SK-N-SH (cell line): ENCODE measurements around the gene SSBP2. TPM values are rescaled to one million over a fixed set of nuclear protein-coding genes. Genes with fewer than 3 reads are reported as not detected.

Experiments
- CTCF ChIA-PET: fragments of 300-600, 350-600 bp; formaldehyde crosslinking; extraction: SDS; loops from one replicate; lab custom pipeline; 2021; lab: Yijun Ruan, JAX
- POLR2A ChIA-PET: fragments of 350-600 bp; sonication (Branson Sonifier 250); formaldehyde crosslinking; extraction: SDS; loops from one replicate; lab custom pipeline; 2020; ENCODE audit warnings: antibody characterized with exemption, inconsistent platforms; lab: Yijun Ruan, JAX
- DNase-seq: peaks from one replicate; pipeline ENCODE4 v3.0.0; 2012
- H2AFZ ChIP-seq: fragments of 200-600 bp; sonication (generic); 2 replicates; pipeline ENCODE4 v1.8.1; 2016; ENCODE audit warnings: antibody characterized with exemption, mild to moderate bottlenecking, low read depth
- H3F3A ChIP-seq: fragments of 200-600 bp; sonication (generic); replicated peaks from 2 replicates; pipeline ENCODE3; 2016; ENCODE audit warnings: antibody characterized with exemption, mild to moderate bottlenecking; ENCODE audit not compliant: insufficient read depth
- H3K27ac ChIP-seq, 2 experiments: fragments of 200-500 bp in 1 of 2; fragments of 200-600 bp in 1 of 2; sonication (Bioruptor generic) in 1 of 2; sonication (generic), shearing (Covaris generic) in 1 of 2; 2 replicates each; pipeline versions ENCODE4 v1.5.1 to v1.6.1; 2014 to 2016; ENCODE audit warnings: low read depth in 2 of 2, inconsistent platforms in 1 of 2, low read length in 1 of 2, mild to moderate bottlenecking in 1 of 2, mixed read lengths in 1 of 2
- H3K27me3 ChIP-seq: fragments of 200-600 bp; sonication (generic), shearing (Covaris generic); 2 replicates; pipeline ENCODE4 v1.6.1; 2016; ENCODE audit warnings: mixed run types; ENCODE audit not compliant: insufficient read depth
- H3K36me3 ChIP-seq, 2 experiments: fragments of 200-500 bp in 1 of 2; fragments of 200-600 bp in 1 of 2; sonication (Bioruptor generic) in 1 of 2; sonication (generic) in 1 of 2; replicated peaks in 1 of 2; 2 replicates each; pipeline versions ENCODE3 to v1.5.1; 2014 to 2016; ENCODE audit warnings: low read length in 1 of 2, mild to moderate bottlenecking in 1 of 2; ENCODE audit not compliant: insufficient read depth in 2 of 2, control insufficient read depth in 1 of 2
- H3K4me1 ChIP-seq, 2 experiments: fragments of 200-500 bp in 1 of 2; fragments of 200-600 bp in 1 of 2; sonication (Bioruptor generic) in 1 of 2; sonication (generic), shearing (Covaris generic) in 1 of 2; 2 replicates each; pipeline versions ENCODE4 v1.5.1 to v1.6.1; 2014 to 2016; ENCODE audit warnings: low read depth in 1 of 2, low read length in 1 of 2, mixed run types in 1 of 2; ENCODE audit not compliant: insufficient read depth in 2 of 2, control insufficient read depth in 1 of 2
- H3K4me2 ChIP-seq: fragments of 200-600 bp; sonication (generic), shearing (Covaris generic); 2 replicates; pipeline ENCODE4 v1.6.1; 2017; ENCODE audit warnings: mixed run types
- H3K4me3 ChIP-seq, 2 experiments: fragments of 200-500 bp in 1 of 2; fragments of 200-600 bp in 1 of 2; sonication (Bioruptor generic) in 1 of 2; sonication (generic), shearing (Covaris generic) in 1 of 2; 2 replicates each; pipeline versions ENCODE4 v1.5.1 to v1.8.1; 2014 to 2016; ENCODE audit warnings: low read depth in 2 of 2, inconsistent platforms in 1 of 2, low read length in 1 of 2, mild to moderate bottlenecking in 1 of 2, mixed read lengths in 1 of 2, moderate library complexity in 1 of 2
- H3K79me2 ChIP-seq: fragments of 200-600 bp; sonication (generic); 2 replicates; pipeline ENCODE4 v1.8.1; 2017; ENCODE audit warnings: mild to moderate bottlenecking; ENCODE audit not compliant: insufficient read depth
- H3K9ac ChIP-seq: fragments of 200-600 bp; sonication (generic); 2 replicates; pipeline ENCODE4 v1.6.1; 2017; ENCODE audit warnings: mixed run types
- H3K9me2 ChIP-seq: fragments of 200-600 bp; sonication (generic); 2 replicates; pipeline ENCODE4 v1.6.1; 2017; ENCODE audit warnings: mixed run types
- H3K9me3 ChIP-seq: fragments of 200-600 bp; sonication (generic); 2 replicates; pipeline ENCODE4 v1.6.1; 2017; ENCODE audit warnings: mixed run types, mild to moderate bottlenecking, moderate library complexity
- H4K20me1 ChIP-seq: fragments of 200-600 bp; sonication (generic); 2 replicates; pipeline ENCODE4 v1.6.1; 2017; ENCODE audit warnings: mild to moderate bottlenecking, mixed run types; ENCODE audit not compliant: insufficient read depth
- EP300 ChIP-seq, 2 experiments: IDR thresholded peaks; 2 replicates each; pipeline versions ENCODE4 v1.4.0 to v1.6.1; 2012; ENCODE audit warnings: borderline replicate concordance in 1 of 2, low read depth in 1 of 2, low read length in 1 of 2
- GATA2 ChIP-seq: sonication (generic); formaldehyde crosslinking; IDR thresholded peaks from 2 replicates; pipeline ENCODE4 v1.5.0; 2020; ENCODE audit warnings: mild to moderate bottlenecking, missing genetic modification reagents
- IRF3 ChIP-seq: fragments of 150-350 bp; IDR thresholded peaks from 2 replicates; pipeline ENCODE4 v1.6.1; 2016; ENCODE audit warnings: mild to moderate bottlenecking, low read depth, low read length
- JUND ChIP-seq: IDR thresholded peaks from 2 replicates; pipeline ENCODE4 v1.4.0; 2012
- MXI1 ChIP-seq: IDR thresholded peaks from 2 replicates; pipeline ENCODE4 v1.6.1; 2012; ENCODE audit warnings: mild to moderate bottlenecking, low read depth, low read length, improper control_type of control experiment
- NFIC ChIP-seq: IDR thresholded peaks from 2 replicates; pipeline ENCODE4 v1.4.0; 2012; ENCODE audit warnings: borderline replicate concordance
- RAD21 ChIP-seq: IDR thresholded peaks from 2 replicates; pipeline ENCODE4 v1.6.1; 2012; ENCODE audit warnings: mild to moderate bottlenecking, low read length
- RFX5 ChIP-seq: IDR thresholded peaks from 2 replicates; pipeline ENCODE4 v1.6.1; 2012; ENCODE audit warnings: mild to moderate bottlenecking, improper control_type of control experiment, low read length
- RXRA ChIP-seq: IDR thresholded peaks from 2 replicates; pipeline ENCODE4 v1.4.0; 2012; ENCODE audit warnings: low read depth, mild to moderate bottlenecking, borderline replicate concordance
- TCF12 ChIP-seq: IDR thresholded peaks from 2 replicates; pipeline ENCODE4 v1.4.0; 2012
- USF1 ChIP-seq: IDR thresholded peaks from 2 replicates; pipeline ENCODE4 v1.4.0; 2012; ENCODE audit warnings: low read depth, borderline replicate concordance
- YY1 ChIP-seq: IDR thresholded peaks from 2 replicates; pipeline ENCODE4 v1.4.0; 2012; ENCODE audit warnings: low read depth, mild to moderate bottlenecking
- WGBS: methylation state at CpG from one replicate; pipeline ENCODE4 v1.1.6; 2017; ENCODE audit warnings: low lambda C conversion rate; 5-methylcytosine and 5-hydroxymethylcytosine counted together
- polyA plus RNA-seq, 3 experiments: library from polyadenylated mRNA; depleted of rRNA; stranded (reverse); fragments of >200 nt; gene quantifications; 2 replicates each; pipeline ENCODE4 v1.2.3, GENCODE V29; 2012
- TF ChIP-seq, protein P1 (sequence below): fragments of 200-600 bp; sonication (generic); IDR thresholded peaks from 2 replicates; pipeline ENCODE4 v1.6.1; 2017; ENCODE audit warnings: antibody characterized with exemption, mild to moderate bottlenecking, moderate library complexity

SSBP2 gene
- polyA plus RNA-seq, 1 of the 3 experiments (the other 2 are of a cell fraction): 35.3 TPM

GRCh38 chr5:81786496-81786895, 35.6 kb upstream of the SSBP2 start:
- ChIA-PET POLR2A (no interaction called here), CTCF (interaction anchor here (0.6 kb wide), 1 partner anchor 537 kb away, joined by 4 read pairs; no protein-coding TSS in a partner anchor)
- TF ChIP-seq TCF12 (no peak), RFX5 (no peak), RAD21 (no peak), RXRA (no peak), EP300 (IDR thresholded peaks at IDR 0.05; ENCODE audit: borderline replicate concordance in 1 of 2, low read depth in 1 of 2, low read length in 1 of 2) (no peak), MXI1 (no peak)
- TF ChIP-seq, protein P1, sequence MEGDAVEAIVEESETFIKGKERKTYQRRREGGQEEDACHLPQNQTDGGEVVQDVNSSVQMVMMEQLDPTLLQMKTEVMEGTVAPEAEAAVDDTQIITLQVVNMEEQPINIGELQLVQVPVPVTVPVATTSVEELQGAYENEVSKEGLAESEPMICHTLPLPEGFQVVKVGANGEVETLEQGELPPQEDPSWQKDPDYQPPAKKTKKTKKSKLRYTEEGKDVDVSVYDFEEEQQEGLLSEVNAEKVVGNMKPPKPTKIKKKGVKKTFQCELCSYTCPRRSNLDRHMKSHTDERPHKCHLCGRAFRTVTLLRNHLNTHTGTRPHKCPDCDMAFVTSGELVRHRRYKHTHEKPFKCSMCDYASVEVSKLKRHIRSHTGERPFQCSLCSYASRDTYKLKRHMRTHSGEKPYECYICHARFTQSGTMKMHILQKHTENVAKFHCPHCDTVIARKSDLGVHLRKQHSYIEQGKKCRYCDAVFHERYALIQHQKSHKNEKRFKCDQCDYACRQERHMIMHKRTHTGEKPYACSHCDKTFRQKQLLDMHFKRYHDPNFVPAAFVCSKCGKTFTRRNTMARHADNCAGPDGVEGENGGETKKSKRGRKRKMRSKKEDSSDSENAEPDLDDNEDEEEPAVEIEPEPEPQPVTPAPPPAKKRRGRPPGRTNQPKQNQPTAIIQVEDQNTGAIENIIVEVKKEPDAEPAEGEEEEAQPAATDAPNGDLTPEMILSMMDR: no peak
- Histone ChIP-seq H3K4me2 (no peak overlapping the region), H3F3A (no peaks in the 10 kb centered on the region), H3K27ac (no peak overlapping the region; a peak in 1 of 4 replicates), H3K79me2 (no peaks in the 10 kb centered on the region), H3K4me3 (no peak overlapping the region), H3K4me1 (peaks cover 18 to 23% of the 10 kb centered on the region in 2 experiments; a peak in 3 of 4 replicates), H3K36me3 (no peaks in the 10 kb centered on the region), H3K9me2 (no peaks in the 10 kb centered on the region), H4K20me1 (no peaks in the 10 kb centered on the region), H3K27me3 (no peaks in the 10 kb centered on the region), H2AFZ (no peak overlapping the region), H3K9me3 (no peaks in the 10 kb centered on the region), H3K9ac (no peak overlapping the region)
- DNase-seq: no peak
- 97% methylated on average over 5 of the region's 5 CpGs for whole genome bisulfite sequencing

DNA sequence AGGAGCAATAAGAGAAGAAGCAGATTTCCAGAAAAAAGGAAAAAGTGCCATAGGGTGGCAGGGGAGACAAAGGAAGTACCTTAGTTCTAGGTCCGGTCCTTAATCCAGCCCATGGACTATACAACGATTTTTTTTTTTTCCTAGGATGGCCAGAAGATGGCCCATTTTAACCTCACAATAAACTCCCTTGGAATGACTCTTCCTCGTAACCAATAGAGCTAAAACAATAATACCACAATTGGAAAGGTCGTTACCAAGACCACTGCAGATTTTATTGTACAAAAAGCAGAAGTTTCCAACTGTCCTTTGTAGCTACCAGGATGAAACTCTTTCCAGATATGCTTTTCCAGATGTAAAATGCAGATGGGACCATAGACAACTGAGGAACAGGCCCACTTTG, 34.4 kb upstream of the SSBP2 start:
- no peak for DNase-seq
- H3K9me3 ChIP-seq: no peaks in the 10 kb centered on the region
- H3K79me2 ChIP-seq: no peaks in the 10 kb centered on the region
- H3K27ac ChIP-seq: no peak overlapping the region
- ChIA-PET POLR2A (no interaction called here), CTCF (no interaction called here)
- no peak overlapping the region for H3K9ac ChIP-seq
- no peaks in the 10 kb centered on the region for H3F3A ChIP-seq
- no peak overlapping the region for H3K4me2 ChIP-seq
- no peaks in the 10 kb centered on the region for H3K27me3 ChIP-seq
- no peaks in the 10 kb centered on the region for H4K20me1 ChIP-seq
- no peaks in the 10 kb centered on the region for H3K36me3 ChIP-seq
- H2AFZ ChIP-seq: no peak overlapping the region
- no peak overlapping the region for H3K4me3 ChIP-seq
- TF ChIP-seq IRF3 (no peak), GATA2 (CRISPR knock-in tag) (no peak), NFIC (no peak), JUND (no peak), RXRA (no peak), YY1 (no peak), USF1 (no peak), MXI1 (no peak)
- peaks cover 18 to 23% of the 10 kb centered on the region in 2 experiments; a peak in 3 of 4 replicates for H3K4me1 ChIP-seq
- no peaks in the 10 kb centered on the region for H3K9me2 ChIP-seq
- WGBS: 91% methylated on average over 4 of the region's 4 CpGs
